Panc1 (cell line): ENCODE measurements around the gene GREB1.

Experiments
- CTCF ChIP-seq: fragments of 450-650 bp; IDR thresholded peaks from 2 replicates; pipeline ENCODE4 v1.5.1; 2017; ENCODE audit warnings: mild to moderate bottlenecking
- POLR2AphosphoS5 ChIP-seq: IDR thresholded peaks from 2 replicates; pipeline ENCODE4 v1.6.1; 2012; ENCODE audit warnings: mild to moderate bottlenecking, low read depth, low read length, moderate library complexity
- REST ChIP-seq, 2 experiments: IDR thresholded peaks; 2 replicates each; pipeline ENCODE4 v1.6.1; 2011 to 2012; ENCODE audit warnings: low read depth in 2 of 2, control low read depth in 1 of 2, low read length in 1 of 2, mild to moderate bottlenecking in 1 of 2, moderate library complexity in 1 of 2; ENCODE audit not compliant: insufficient read depth in 1 of 2
- SIN3A ChIP-seq: IDR thresholded peaks from 2 replicates; pipeline ENCODE4 v1.6.1; 2012; ENCODE audit warnings: low read depth, mild to moderate bottlenecking, low read length, moderate library complexity, borderline replicate concordance; ENCODE audit not compliant: insufficient read depth
- TCF7L2 ChIP-seq: IDR thresholded peaks from 2 replicates; pipeline ENCODE4 v1.6.1; 2011; ENCODE audit warnings: mild to moderate bottlenecking, low read depth, low read length, inconsistent platforms

- TF ChIP-seq CTCF (no peak), REST (IDR thresholded peaks at IDR 0.05; ENCODE audit: insufficient read depth in 1 of 2, low read depth in 2 of 2, low read length in 1 of 2) (no peak), POLR2AphosphoS5 (no peak), TCF7L2 (no peak), SIN3A (no peak)
These were observed 42.4 kb upstream of the GREB1 start for GRCh38 chr2:11491348-11491933.
